Measurements from ENCODE around the gene PPIAL4G.
"Not testable (repeated sequence)": the region's sequence is repeated elsewhere in the genome, so short reads cannot be mapped to it uniquely, and the experiment has no call there.

PPIAL4G gene

GRCh38 chr1:148481134-148481533 lies 2.0 kb downstream of the PPIAL4G start:
- not testable (repeated sequence) for H3K4me1 ChIP-seq (ENCODE audit: control insufficient read depth in 1 of 2, insufficient read depth in 2 of 2, low read length in 2 of 2); H3K27me3 ChIP-seq (ENCODE audit: low read depth, low read length); H3K9me3 ChIP-seq (ENCODE audit: control insufficient read depth in 1 of 2, low read length in 2 of 2); H3K27ac ChIP-seq (ENCODE audit: low read length); H3K4me3 ChIP-seq (ENCODE audit: low read depth in 1 of 2, low read length in 2 of 2); H3K36me3 ChIP-seq (ENCODE audit: control insufficient read depth in 1 of 2, insufficient read depth in 2 of 2, low read length in 2 of 2)

GRCh38 chr1:148459694-148460093 lies 23.4 kb downstream of the PPIAL4G start:
- H3K4me3 ChIP-seq (ENCODE audit: low read depth in 1 of 2, low read length in 2 of 2) = peak overlapping the region in 1 of 2 donors; percentile 64
- H3K27ac ChIP-seq (ENCODE audit: low read length); H3K9me3 ChIP-seq (ENCODE audit: control insufficient read depth in 1 of 2, low read length in 2 of 2); H3K36me3 ChIP-seq (ENCODE audit: control insufficient read depth in 1 of 2, insufficient read depth in 2 of 2, low read length in 2 of 2); H3K27me3 ChIP-seq (ENCODE audit: low read depth, low read length); H3K4me1 ChIP-seq (ENCODE audit: control insufficient read depth in 1 of 2, insufficient read depth in 2 of 2, low read length in 2 of 2): not testable (repeated sequence)

GRCh38 chr1:148458901-148459581 lies 24.1 kb downstream of the PPIAL4G start:
- H3K36me3 ChIP-seq (ENCODE audit: control insufficient read depth in 1 of 2, insufficient read depth in 2 of 2, low read length in 2 of 2); H3K27ac ChIP-seq (ENCODE audit: low read length): not testable (repeated sequence)
- H3K4me3 ChIP-seq (ENCODE audit: low read depth in 1 of 2, low read length in 2 of 2) = peak overlapping the region; percentile 21 to 64

GRCh38 chr1:148458398-148458797 lies 24.7 kb downstream of the PPIAL4G start:
- peak overlapping the region in 1 of 2 donors; percentile 42 for H3K4me3 ChIP-seq (ENCODE audit: low read depth in 1 of 2, low read length in 2 of 2)
- not testable (repeated sequence) for H3K36me3 ChIP-seq (ENCODE audit: control insufficient read depth in 1 of 2, insufficient read depth in 2 of 2, low read length in 2 of 2); H3K27me3 ChIP-seq (ENCODE audit: low read depth, low read length); H3K27ac ChIP-seq (ENCODE audit: low read length); H3K9me3 ChIP-seq (ENCODE audit: control insufficient read depth in 1 of 2, low read length in 2 of 2); H3K4me1 ChIP-seq (ENCODE audit: control insufficient read depth in 1 of 2, insufficient read depth in 2 of 2, low read length in 2 of 2)

More at GRCh38 chr1:148458901-148459581, 24.1 kb downstream of the PPIAL4G start:
- H3K9me3 ChIP-seq (ENCODE audit: control insufficient read depth in 1 of 2, low read length in 2 of 2); H3K27me3 ChIP-seq (ENCODE audit: low read depth, low read length); H3K4me1 ChIP-seq (ENCODE audit: control insufficient read depth in 1 of 2, insufficient read depth in 2 of 2, low read length in 2 of 2): not testable (repeated sequence)

- not testable (repeated sequence) for H3K4me3 ChIP-seq (ENCODE audit: low read depth in 1 of 2, low read length in 2 of 2); H3K9me3 ChIP-seq (ENCODE audit: control insufficient read depth in 1 of 2, low read length in 2 of 2); H3K36me3 ChIP-seq (ENCODE audit: control insufficient read depth in 1 of 2, insufficient read depth in 2 of 2, low read length in 2 of 2); H3K4me1 ChIP-seq (ENCODE audit: control insufficient read depth in 1 of 2, insufficient read depth in 2 of 2, low read length in 2 of 2); H3K27me3 ChIP-seq (ENCODE audit: low read depth, low read length); H3K27ac ChIP-seq (ENCODE audit: low read length)
Observed at GRCh38 chr1:148452845-148453244, 30.3 kb downstream of the PPIAL4G start.

GRCh38 chr1:148439654-148440325 lies 43.3 kb downstream of the PPIAL4G start:
- H3K27ac ChIP-seq (ENCODE audit: low read length); H3K4me3 ChIP-seq (ENCODE audit: low read depth in 1 of 2, low read length in 2 of 2); H3K9me3 ChIP-seq (ENCODE audit: control insufficient read depth in 1 of 2, low read length in 2 of 2); H3K4me1 ChIP-seq (ENCODE audit: control insufficient read depth in 1 of 2, insufficient read depth in 2 of 2, low read length in 2 of 2); H3K36me3 ChIP-seq (ENCODE audit: control insufficient read depth in 1 of 2, insufficient read depth in 2 of 2, low read length in 2 of 2); H3K27me3 ChIP-seq (ENCODE audit: low read depth, low read length): not testable (repeated sequence)

- Histone ChIP-seq H3K4me1 (ENCODE audit: control insufficient read depth in 1 of 2, insufficient read depth in 2 of 2, low read length in 2 of 2) (no peaks in the 10 kb centered on the region), H3K9me3 (ENCODE audit: control insufficient read depth in 1 of 2, low read length in 2 of 2) (no peaks in the 10 kb centered on the region), H3K27ac (ENCODE audit: low read length) (no peak overlapping the region), H3K27me3 (ENCODE audit: low read depth, low read length) (no peaks in the 10 kb centered on the region), H3K36me3 (ENCODE audit: control insufficient read depth in 1 of 2, insufficient read depth in 2 of 2, low read length in 2 of 2) (no peaks in the 10 kb centered on the region), H3K4me3 (ENCODE audit: low read depth in 1 of 2, low read length in 2 of 2) (no peak overlapping the region)
Observed at GRCh38 chr1:148435406-148435805, 47.7 kb downstream of the PPIAL4G start.

- no peaks in the 10 kb centered on the region for H3K36me3 ChIP-seq (ENCODE audit: control insufficient read depth in 1 of 2, insufficient read depth in 2 of 2, low read length in 2 of 2)
- no peaks in the 10 kb centered on the region for H3K4me1 ChIP-seq (ENCODE audit: control insufficient read depth in 1 of 2, insufficient read depth in 2 of 2, low read length in 2 of 2)
- no peaks in the 10 kb centered on the region for H3K27me3 ChIP-seq (ENCODE audit: low read depth, low read length)
- H3K4me3 ChIP-seq (ENCODE audit: low read depth in 1 of 2, low read length in 2 of 2) = no peak overlapping the region
- no peaks in the 10 kb centered on the region for H3K9me3 ChIP-seq (ENCODE audit: control insufficient read depth in 1 of 2, low read length in 2 of 2)
- H3K27ac ChIP-seq (ENCODE audit: low read length) = no peak overlapping the region
Observed at GRCh38 chr1:148434832-148435231, 48.3 kb downstream of the PPIAL4G start.

- not testable (repeated sequence) for H3K27ac ChIP-seq (ENCODE audit: low read length); H3K4me3 ChIP-seq (ENCODE audit: low read depth in 1 of 2, low read length in 2 of 2); H3K36me3 ChIP-seq (ENCODE audit: control insufficient read depth in 1 of 2, insufficient read depth in 2 of 2, low read length in 2 of 2); H3K4me1 ChIP-seq (ENCODE audit: control insufficient read depth in 1 of 2, insufficient read depth in 2 of 2, low read length in 2 of 2); H3K27me3 ChIP-seq (ENCODE audit: low read depth, low read length); H3K9me3 ChIP-seq (ENCODE audit: control insufficient read depth in 1 of 2, low read length in 2 of 2)
Observed at GRCh38 chr1:148432916-148433317, 50.2 kb downstream of the PPIAL4G start.

All from muscle layer of duodenum (tissue), 2 donors.